Mesendoderm (in vitro differentiated cells): ENCODE data around the gene TRAT1.

Experiments used
- DNase-seq: peaks from one replicate; pipeline ENCODE4 v3.0.0; 2013
- H2AK5ac ChIP-seq: 2 replicates; pipeline ENCODE4 v1.6.1; 2013; ENCODE audit warnings: low read length, inconsistent platforms
- H2BK120ac ChIP-seq: 2 replicates; pipeline ENCODE4 v1.6.1; 2013; ENCODE audit warnings: low read depth, mild to moderate bottlenecking, low read length, moderate library complexity, mixed read lengths
- H2BK15ac ChIP-seq: replicated peaks from 2 replicates; pipeline ENCODE4 v1.6.1; 2013; ENCODE audit warnings: low read depth, mild to moderate bottlenecking, moderate library complexity
- H2BK5ac ChIP-seq: 2 replicates; pipeline ENCODE4 v1.6.1; 2013; ENCODE audit warnings: low read length, inconsistent platforms
- H3K18ac ChIP-seq: 2 replicates; pipeline ENCODE4 v1.6.1; 2013; ENCODE audit warnings: mild to moderate bottlenecking, low read length, mixed read lengths
- H3K23ac ChIP-seq: one replicate; pipeline ENCODE4 v1.6.1; 2013; ENCODE audit warnings: low read length
- H3K27ac ChIP-seq: 2 replicates; pipeline ENCODE4 v1.5.1; 2013; ENCODE audit warnings: low read depth, mild to moderate bottlenecking, inconsistent platforms, low read length, moderate library complexity
- H3K27me3 ChIP-seq: 2 replicates; pipeline ENCODE4 v1.6.1; 2013; ENCODE audit warnings: low read length, control low read depth, mild to moderate bottlenecking, inconsistent platforms; ENCODE audit not compliant: insufficient read depth, poor library complexity
- H3K36me3 ChIP-seq: 2 replicates; pipeline ENCODE4 v1.6.1; 2013; ENCODE audit warnings: low read length, inconsistent platforms; ENCODE audit not compliant: control insufficient read depth, insufficient read depth
- H3K4ac ChIP-seq: one replicate; pipeline ENCODE4 v1.6.1; 2013; ENCODE audit warnings: low read depth, mild to moderate bottlenecking, low read length, moderate library complexity
- H3K4me1 ChIP-seq: 2 replicates; pipeline ENCODE4 v1.6.1; 2013; ENCODE audit warnings: low read depth, low read length, inconsistent platforms; ENCODE audit not compliant: control insufficient read depth
- H3K4me2 ChIP-seq: 2 replicates; pipeline ENCODE4 v1.6.1; 2013; ENCODE audit warnings: low read length
- H3K4me3 ChIP-seq: 2 replicates; pipeline ENCODE4 v1.5.1; 2013; ENCODE audit warnings: mild to moderate bottlenecking, low read length
- H3K56ac ChIP-seq: one replicate; pipeline ENCODE4 v1.6.1; 2013; ENCODE audit warnings: low read length
- H3K79me1 ChIP-seq: 2 replicates; pipeline ENCODE4 v1.6.1; 2013; ENCODE audit warnings: low read length, inconsistent platforms
- H3K79me2 ChIP-seq: 2 replicates; pipeline ENCODE4 v1.6.1; 2013; ENCODE audit warnings: mild to moderate bottlenecking, low read length; ENCODE audit not compliant: control insufficient read depth, insufficient read depth
- H3K9ac ChIP-seq: 2 replicates; pipeline ENCODE4 v1.6.1; 2013; ENCODE audit warnings: low read length, inconsistent platforms
- H4K5ac ChIP-seq: one replicate; pipeline ENCODE4 v1.6.1; 2013; ENCODE audit warnings: low read length
- H4K8ac ChIP-seq: one replicate; pipeline ENCODE4 v1.6.1; 2013; ENCODE audit warnings: low read depth, mild to moderate bottlenecking, control low read depth, low read length, moderate library complexity
- WGBS: extraction: QIAGEN DNeasy Blood & Tissue Kit; methylation state at CpG from one replicate; pipeline ENCODE4 v1.1.7; 2013; ENCODE audit warnings: low lambda C conversion rate, missing lambda C conversion rate; ENCODE audit not compliant: insufficient coverage; ENCODE audit errors: extremely low coverage; 5-methylcytosine and 5-hydroxymethylcytosine counted together

The TRAT1 gene

DNA sequence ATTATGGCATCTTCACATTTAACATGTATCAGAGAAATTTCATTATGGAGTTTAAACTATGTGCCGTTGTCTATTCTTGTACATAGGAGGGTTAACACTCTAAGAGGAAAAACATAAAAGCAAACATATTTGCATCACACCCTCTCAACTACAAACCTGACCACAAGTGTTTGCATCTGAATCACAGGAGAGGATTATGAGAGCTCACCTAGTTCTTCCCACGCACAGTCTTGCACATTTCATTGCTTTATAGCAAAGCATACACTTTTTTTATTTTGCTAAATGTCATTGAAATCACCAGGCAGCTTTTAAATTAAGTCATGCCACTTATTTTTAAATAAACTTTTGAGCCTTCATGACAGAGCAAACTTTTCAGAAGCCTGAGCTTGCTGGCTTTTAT, 12.5 kb downstream of the TRAT1 start:
- no peak overlapping the region for H4K8ac ChIP-seq
- no peak overlapping the region for H3K18ac ChIP-seq
- H3K23ac ChIP-seq: no peak overlapping the region
- no peaks in the 10 kb centered on the region for H3K36me3 ChIP-seq
- H3K56ac ChIP-seq: no peak overlapping the region
- no peak overlapping the region for H2BK5ac ChIP-seq
- no peaks in the 10 kb centered on the region for H3K79me2 ChIP-seq
- no peaks in the 10 kb centered on the region for H3K79me1 ChIP-seq
- no CpG with 5 or more reads among the region's 2 CpGs for WGBS
- no peak overlapping the region for H3K4me3 ChIP-seq
- H3K4me1 ChIP-seq: no peaks in the 10 kb centered on the region
- no peak overlapping the region for H2BK120ac ChIP-seq
- DNase-seq: no peak
- H3K27me3 ChIP-seq: no peaks in the 10 kb centered on the region
- H4K5ac ChIP-seq: no peak overlapping the region
- H3K9ac ChIP-seq: no peak overlapping the region
- no peak overlapping the region for H2AK5ac ChIP-seq
- H3K4me2 ChIP-seq: no peak overlapping the region
- H2BK15ac ChIP-seq: no peak overlapping the region
- H3K27ac ChIP-seq: no peak overlapping the region
- no peak overlapping the region for H3K4ac ChIP-seq

GRCh38 chr3:108838436-108838835, 15.8 kb downstream of the TRAT1 start:
- Histone ChIP-seq H3K79me2 (no peaks in the 10 kb centered on the region), H3K27ac (no peak overlapping the region), H2BK120ac (no peak overlapping the region), H3K23ac (no peak overlapping the region), H3K4me1 (no peaks in the 10 kb centered on the region), H4K8ac (no peak overlapping the region), H3K18ac (no peak overlapping the region), H2BK5ac (no peak overlapping the region), H4K5ac (no peak overlapping the region), H3K4me3 (no peak overlapping the region), H3K4me2 (no peak overlapping the region), H3K27me3 (no peaks in the 10 kb centered on the region), H3K36me3 (no peaks in the 10 kb centered on the region), H3K9ac (no peak overlapping the region), H3K79me1 (no peaks in the 10 kb centered on the region), H2BK15ac (no peak overlapping the region), H3K56ac (no peak overlapping the region), H3K4ac (no peak overlapping the region), H2AK5ac (no peak overlapping the region)
- DNase-seq: no peak
- no CpG with 5 or more reads among the region's 3 CpGs for WGBS

DNA sequence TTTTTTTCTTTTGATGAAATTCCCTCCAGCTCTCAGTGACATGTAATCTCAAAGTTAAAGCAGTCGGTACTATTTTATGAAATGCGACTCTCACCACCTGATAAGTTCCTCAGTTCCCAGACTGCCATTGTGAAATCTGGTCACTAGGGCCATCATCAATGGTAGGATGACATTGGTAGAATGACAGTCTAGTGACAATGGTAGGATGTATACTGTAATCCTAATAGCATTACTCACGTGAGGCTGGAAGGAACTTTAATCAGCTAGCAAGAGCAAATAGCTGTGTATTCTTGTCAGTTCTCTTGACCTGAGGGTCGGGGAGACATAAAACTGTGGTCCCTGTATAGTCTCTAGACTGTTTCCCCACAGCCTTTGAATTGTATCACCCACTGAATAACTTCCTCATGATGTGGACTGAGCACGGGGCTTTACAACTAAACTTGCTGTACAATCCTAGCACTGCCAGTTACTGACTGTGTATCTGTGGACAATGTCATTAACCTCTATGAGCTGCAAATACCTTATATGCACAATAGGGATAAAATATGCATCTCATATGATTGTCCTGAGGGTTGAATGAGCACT, 23.2 kb downstream of the TRAT1 start:
- H2BK5ac ChIP-seq: no peak overlapping the region

DNA sequence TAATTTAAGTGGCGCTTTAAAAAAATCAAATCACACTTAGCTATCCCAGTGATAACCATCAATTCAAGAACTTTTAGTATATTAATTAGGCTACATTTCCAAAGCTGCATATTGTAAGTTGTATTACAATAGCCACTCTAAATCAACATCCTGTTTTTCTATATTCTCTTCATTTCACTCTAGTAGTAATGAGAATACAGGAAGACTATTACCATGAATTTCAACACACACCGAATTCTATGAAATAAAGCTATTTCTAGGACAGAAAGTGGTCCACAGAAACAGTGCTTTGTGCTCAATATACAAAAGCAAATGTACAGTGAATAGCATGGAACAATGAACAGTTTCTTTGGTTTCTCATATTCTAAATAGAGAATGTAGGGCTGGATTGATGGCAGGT, 24.6 kb downstream of the TRAT1 start:
- Histone ChIP-seq H3K27me3 (no peaks in the 10 kb centered on the region), H3K4me1 (no peaks in the 10 kb centered on the region), H3K56ac (no peak overlapping the region), H3K79me1 (no peaks in the 10 kb centered on the region), H3K23ac (no peak overlapping the region), H2BK5ac (no peak overlapping the region), H4K8ac (no peak overlapping the region), H2BK15ac (no peak overlapping the region), H3K4me2 (no peak overlapping the region), H4K5ac (no peak overlapping the region), H3K4ac (no peak overlapping the region), H3K4me3 (no peak overlapping the region), H3K9ac (no peak overlapping the region), H3K36me3 (no peaks in the 10 kb centered on the region), H2BK120ac (no peak overlapping the region), H3K18ac (no peak overlapping the region), H3K27ac (no peak overlapping the region), H2AK5ac (no peak overlapping the region), H3K79me2 (no peaks in the 10 kb centered on the region)
- WGBS: no CpG with 5 or more reads among the region's 2 CpGs
- DNase-seq: no peak

More for the DNA sequence above, 23.2 kb downstream of the TRAT1 start:
- H3K4me1 ChIP-seq: no peaks in the 10 kb centered on the region
- DNase-seq: no peak
- no peaks in the 10 kb centered on the region for H3K27me3 ChIP-seq
- no peak overlapping the region for H4K5ac ChIP-seq
- H2AK5ac ChIP-seq: no peak overlapping the region
- no peak overlapping the region for H3K9ac ChIP-seq
- H3K79me2 ChIP-seq: no peaks in the 10 kb centered on the region
- no peak overlapping the region for H3K4ac ChIP-seq
- H3K23ac ChIP-seq: no peak overlapping the region
- H3K27ac ChIP-seq: no peak overlapping the region
- no peak overlapping the region for H3K18ac ChIP-seq
- H2BK15ac ChIP-seq: no peak overlapping the region
- no peaks in the 10 kb centered on the region for H3K36me3 ChIP-seq
- no peak overlapping the region for H3K4me2 ChIP-seq
- no CpG with 5 or more reads among the region's 5 CpGs for WGBS
- H4K8ac ChIP-seq: no peak overlapping the region
- no peak overlapping the region for H2BK120ac ChIP-seq
- no peak overlapping the region for H3K4me3 ChIP-seq
- H3K79me1 ChIP-seq: no peaks in the 10 kb centered on the region
- no peak overlapping the region for H3K56ac ChIP-seq

DNA sequence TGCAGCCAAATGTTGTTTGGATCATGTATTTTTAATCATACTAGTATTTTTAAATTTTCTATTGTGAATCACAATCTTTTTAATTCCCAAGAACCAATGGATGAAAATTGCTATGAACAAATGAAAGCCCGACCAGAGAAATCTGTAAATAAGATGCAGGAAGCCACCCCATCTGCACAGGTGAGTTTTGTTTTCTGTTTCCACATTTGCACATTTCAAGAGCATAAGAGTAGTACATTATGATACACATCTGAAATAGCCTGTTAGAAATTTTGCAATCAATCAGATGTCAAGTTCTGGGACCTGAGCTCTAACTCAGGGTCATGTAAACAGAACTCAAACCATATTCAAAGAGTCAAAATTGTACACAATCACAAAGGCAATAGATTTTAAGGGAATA, 26.5 kb downstream of the TRAT1 start:
- Histone ChIP-seq H2BK5ac (no peak overlapping the region), H2BK15ac (no peak overlapping the region), H4K5ac (no peak overlapping the region), H3K4me2 (no peak overlapping the region), H3K4ac (no peak overlapping the region), H2BK120ac (no peak overlapping the region), H3K56ac (no peak overlapping the region), H3K79me1 (no peaks in the 10 kb centered on the region), H3K27me3 (no peaks in the 10 kb centered on the region), H3K36me3 (no peaks in the 10 kb centered on the region), H2AK5ac (no peak overlapping the region), H3K18ac (no peak overlapping the region), H3K9ac (no peak overlapping the region), H4K8ac (no peak overlapping the region), H3K4me1 (no peaks in the 10 kb centered on the region), H3K23ac (no peak overlapping the region), H3K4me3 (no peak overlapping the region), H3K27ac (no peak overlapping the region), H3K79me2 (no peaks in the 10 kb centered on the region)
- DNase-seq: no peak
- WGBS: no CpG with 5 or more reads among the region's 1 CpG

GRCh38 chr3:108861401-108861800, 38.8 kb downstream of the TRAT1 start:
- no peak overlapping the region for H3K9ac ChIP-seq
- no peak overlapping the region for H3K18ac ChIP-seq
- H3K79me1 ChIP-seq: no peaks in the 10 kb centered on the region
- H3K56ac ChIP-seq: no peak overlapping the region
- no peak overlapping the region for H3K4me3 ChIP-seq
- no peak overlapping the region for H3K4ac ChIP-seq
- no peaks in the 10 kb centered on the region for H3K27me3 ChIP-seq
- peak; percentile 3 for DNase-seq
- H3K4me1 ChIP-seq: no peaks in the 10 kb centered on the region
- no peaks in the 10 kb centered on the region for H3K36me3 ChIP-seq
- no CpG with 5 or more reads among the region's 1 CpG for WGBS
- no peaks in the 10 kb centered on the region for H3K79me2 ChIP-seq
- H3K23ac ChIP-seq: no peak overlapping the region
- H2AK5ac ChIP-seq: no peak overlapping the region
- no peak overlapping the region for H3K27ac ChIP-seq
- H2BK120ac ChIP-seq: no peak overlapping the region
- H2BK5ac ChIP-seq: no peak overlapping the region
- no peak overlapping the region for H4K5ac ChIP-seq
- no peak overlapping the region for H4K8ac ChIP-seq
- H3K4me2 ChIP-seq: no peak overlapping the region
- H2BK15ac ChIP-seq: no peak overlapping the region
